ENCODE measurements around the gene MAPK11. TPM values are rescaled to one million over a fixed set of nuclear protein-coding genes. Genes with fewer than 3 reads are reported as not detected.

The MAPK11 gene
- total and polyA plus RNA-seq, 4 donors: 8.3 to 15.3 (median 11.9) TPM

- DNase-seq: no peak
- TF ChIP-seq, protein P1, sequence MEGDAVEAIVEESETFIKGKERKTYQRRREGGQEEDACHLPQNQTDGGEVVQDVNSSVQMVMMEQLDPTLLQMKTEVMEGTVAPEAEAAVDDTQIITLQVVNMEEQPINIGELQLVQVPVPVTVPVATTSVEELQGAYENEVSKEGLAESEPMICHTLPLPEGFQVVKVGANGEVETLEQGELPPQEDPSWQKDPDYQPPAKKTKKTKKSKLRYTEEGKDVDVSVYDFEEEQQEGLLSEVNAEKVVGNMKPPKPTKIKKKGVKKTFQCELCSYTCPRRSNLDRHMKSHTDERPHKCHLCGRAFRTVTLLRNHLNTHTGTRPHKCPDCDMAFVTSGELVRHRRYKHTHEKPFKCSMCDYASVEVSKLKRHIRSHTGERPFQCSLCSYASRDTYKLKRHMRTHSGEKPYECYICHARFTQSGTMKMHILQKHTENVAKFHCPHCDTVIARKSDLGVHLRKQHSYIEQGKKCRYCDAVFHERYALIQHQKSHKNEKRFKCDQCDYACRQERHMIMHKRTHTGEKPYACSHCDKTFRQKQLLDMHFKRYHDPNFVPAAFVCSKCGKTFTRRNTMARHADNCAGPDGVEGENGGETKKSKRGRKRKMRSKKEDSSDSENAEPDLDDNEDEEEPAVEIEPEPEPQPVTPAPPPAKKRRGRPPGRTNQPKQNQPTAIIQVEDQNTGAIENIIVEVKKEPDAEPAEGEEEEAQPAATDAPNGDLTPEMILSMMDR (IDR thresholded peaks at IDR 0.05; ENCODE audit: control extremely low read depth, extremely low read depth): no peak
- ATAC-seq (ENCODE audit: insufficient read depth, low FRiP score): no peak
- Histone ChIP-seq H3K27ac (ENCODE audit: low read depth in 1 of 2, low read length in 1 of 2) (no peak overlapping the region), H3K4me1 (ENCODE audit: control insufficient read depth in 5 of 5, insufficient read depth in 5 of 5, low read length in 5 of 5) (peaks cover 0 to 3% (median 0%) of the 10 kb centered on the region in 5 donors), H3K27me3 (ENCODE audit: control insufficient read depth in 3 of 3, insufficient read depth in 3 of 3, low read length in 2 of 3) (no peaks in the 10 kb centered on the region), H3K9ac (ENCODE audit: insufficient read depth in 1 of 2, low read length in 2 of 2) (no peak overlapping the region), H3K9me3 (ENCODE audit: control insufficient read depth in 4 of 4, insufficient read depth in 3 of 4, low read length in 3 of 4) (no peaks in the 10 kb centered on the region), H3K36me3 (ENCODE audit: control insufficient read depth in 4 of 4, insufficient read depth in 4 of 4, low read length in 4 of 4) (peaks cover 14 to 72% (median 47%) of the 10 kb centered on the region in 4 donors), H3K4me3 (no peak overlapping the region)
- WGBS, 2 donors: 94 to 96% methylated on average over 56 to 57 of the region's 57 CpGs
Observed at GRCh38 chr22:50216684-50217520, 53.3 kb downstream of the MAPK11 start.

- Histone ChIP-seq H3K4me3 (no peak overlapping the region), H3K9me3 (ENCODE audit: control insufficient read depth in 4 of 4, insufficient read depth in 3 of 4, low read length in 3 of 4) (no peaks in the 10 kb centered on the region), H3K27me3 (ENCODE audit: control insufficient read depth in 3 of 3, insufficient read depth in 3 of 3, low read length in 2 of 3) (no peaks in the 10 kb centered on the region), H3K27ac (ENCODE audit: low read depth in 1 of 2, low read length in 1 of 2) (no peak overlapping the region), H3K36me3 (ENCODE audit: control insufficient read depth in 4 of 4, insufficient read depth in 4 of 4, low read length in 4 of 4) (peaks cover 15 to 65% (median 50%) of the 10 kb centered on the region in 4 donors), H3K4me1 (ENCODE audit: control insufficient read depth in 5 of 5, insufficient read depth in 5 of 5, low read length in 5 of 5) (peaks cover 0 to 3% (median 0%) of the 10 kb centered on the region in 5 donors), H3K9ac (ENCODE audit: insufficient read depth in 1 of 2, low read length in 2 of 2) (no peak overlapping the region)
- ATAC-seq (ENCODE audit: insufficient read depth, low FRiP score): no peak
- TF ChIP-seq, protein P1 (IDR thresholded peaks at IDR 0.05; ENCODE audit: control extremely low read depth, extremely low read depth): no peak
- WGBS, 2 donors: 93 to 94% methylated on average over 15 of the region's 15 CpGs
- no peak for DNase-seq
Observed at GRCh38 chr22:50216055-50216683, 54.0 kb downstream of the MAPK11 start.

DNA sequence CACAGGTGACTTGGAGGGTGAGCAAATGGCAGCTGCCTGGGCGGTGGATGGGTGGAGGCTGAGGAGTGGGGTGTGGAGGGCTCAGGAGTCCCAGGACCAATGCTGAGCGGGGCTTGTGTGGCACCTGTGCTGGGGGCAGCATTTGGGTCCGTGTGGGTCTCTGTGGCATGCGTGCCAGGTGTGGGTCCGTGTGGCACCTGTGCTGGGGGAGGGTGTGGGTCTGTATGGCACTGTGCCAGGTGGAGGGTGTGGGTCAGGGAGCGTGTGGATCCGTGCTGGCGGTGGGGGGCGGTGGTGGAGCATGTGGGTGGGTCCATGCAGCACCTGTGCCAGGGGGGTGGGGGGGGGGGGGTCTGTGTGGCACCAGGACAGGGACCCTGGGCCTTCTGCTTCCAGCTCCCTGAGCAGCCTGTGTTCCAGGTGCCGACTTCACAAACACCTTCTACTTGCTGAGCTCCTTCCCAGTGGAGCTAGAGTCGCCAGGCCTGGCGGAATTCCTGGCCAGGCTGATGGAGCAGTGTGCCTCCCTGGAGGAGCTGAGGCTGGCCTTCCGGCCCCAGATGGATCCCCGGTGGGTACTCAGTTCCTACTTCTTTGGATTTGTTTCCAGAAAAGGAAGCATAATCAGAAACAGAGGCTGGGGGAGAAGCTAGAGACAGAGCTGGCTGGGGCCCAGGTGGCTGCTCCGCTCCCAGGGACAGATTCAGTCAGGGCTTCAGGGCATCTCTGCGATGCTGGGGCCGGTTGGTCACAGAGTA lies 54.7 kb downstream of the MAPK11 start:
- TF ChIP-seq, protein P1 (IDR thresholded peaks at IDR 0.05; ENCODE audit: control extremely low read depth, extremely low read depth): no peak
- Histone ChIP-seq H3K4me1 (ENCODE audit: control insufficient read depth in 5 of 5, insufficient read depth in 5 of 5, low read length in 5 of 5) (peaks cover 0 to 3% (median 0%) of the 10 kb centered on the region in 5 donors), H3K4me3 (no peak overlapping the region), H3K27ac (ENCODE audit: low read depth in 1 of 2, low read length in 1 of 2) (no peak overlapping the region), H3K9me3 (ENCODE audit: control insufficient read depth in 4 of 4, insufficient read depth in 3 of 4, low read length in 3 of 4) (no peaks in the 10 kb centered on the region), H3K36me3 (ENCODE audit: control insufficient read depth in 4 of 4, insufficient read depth in 4 of 4, low read length in 4 of 4) (peaks cover 18 to 66% (median 52%) of the 10 kb centered on the region in 4 donors), H3K9ac (ENCODE audit: insufficient read depth in 1 of 2, low read length in 2 of 2) (no peak overlapping the region), H3K27me3 (ENCODE audit: control insufficient read depth in 3 of 3, insufficient read depth in 3 of 3, low read length in 2 of 3) (no peaks in the 10 kb centered on the region)
- DNase-seq (no peak), ATAC-seq (ENCODE audit: insufficient read depth, low FRiP score) (no peak)
- 80 to 84% methylated on average over 17 of the region's 17 CpGs for WGBS, 2 donors

Other genes with a start within 250 kb of the MAPK11 start
- not detected for gene TTLL8, start 212.1 kb downstream of the MAPK11 start, total RNA-seq
- gene TTLL8, start 212.1 kb downstream of the MAPK11 start, polyA plus RNA-seq: not detected
- gene MLC1, start 185.0 kb downstream of the MAPK11 start, total RNA-seq: 1 to 10 TPM in 1 of 2 donors, under 1 TPM in 1; 0.86 to 2.6 TPM
- under 1 TPM; 0.65 to 0.68 TPM for gene MLC1, start 185.0 kb downstream of the MAPK11 start, polyA plus RNA-seq
- gene MOV10L1, start 180.4 kb downstream of the MAPK11 start, total RNA-seq: 10 to 100 TPM in 1 of 2 donors, under 1 TPM in 1; 0.34 to 11.9 TPM
- gene MOV10L1, start 180.4 kb downstream of the MAPK11 start, polyA plus RNA-seq: under 1 TPM; 0.27 to 0.53 TPM
- gene PANX2, start 99.6 kb downstream of the MAPK11 start, total RNA-seq: 1 to 10 TPM in 1 of 2 donors, under 1 TPM in 1; 1.00 to 3.9 TPM
- gene PANX2, start 99.6 kb downstream of the MAPK11 start, polyA plus RNA-seq: 1 to 10 TPM; 2.3 to 3.0 TPM
- 10 to 100 TPM; 16.2 to 70.3 TPM for gene TRABD, start 84.5 kb downstream of the MAPK11 start, total RNA-seq
- 10 to 100 TPM; 54.1 to 72.7 TPM for gene TRABD, start 84.5 kb downstream of the MAPK11 start, polyA plus RNA-seq
- gene SELENOO, start 69.4 kb downstream of the MAPK11 start, total RNA-seq: 10 to 100 TPM; 15.6 to 30.3 TPM
- 10 to 100 TPM; 21.3 to 26.9 TPM for gene SELENOO, start 69.4 kb downstream of the MAPK11 start, polyA plus RNA-seq
- 10 to 100 TPM; 51.7 to 57.8 TPM for gene TUBGCP6, start 25.4 kb downstream of the MAPK11 start, total RNA-seq
- gene TUBGCP6, start 25.4 kb downstream of the MAPK11 start, polyA plus RNA-seq: 10 to 100 TPM; 26.5 to 41.1 TPM
- 10 to 100 TPM; 34.2 to 53.7 TPM for gene HDAC10, start 19.1 kb downstream of the MAPK11 start, total RNA-seq
- gene HDAC10, start 19.1 kb downstream of the MAPK11 start, polyA plus RNA-seq: 10 to 100 TPM; 32.2 to 38.3 TPM
- gene MAPK12, start 8.7 kb downstream of the MAPK11 start, total RNA-seq: 10 to 100 TPM; 10.4 to 11.5 TPM
- 10 to 100 TPM; 12.2 to 13.1 TPM for gene MAPK12, start 8.7 kb downstream of the MAPK11 start, polyA plus RNA-seq
- gene PLXNB2, start 37.3 kb upstream of the MAPK11 start, total RNA-seq: 100 to 1,000 TPM; 212 to 310 TPM
- 100 to 1,000 TPM; 123 to 134 TPM for gene PLXNB2, start 37.3 kb upstream of the MAPK11 start, polyA plus RNA-seq
- 10 to 100 TPM; 10.5 to 26.0 TPM for gene DENND6B, start 56.6 kb upstream of the MAPK11 start, total RNA-seq
- gene DENND6B, start 56.6 kb upstream of the MAPK11 start, polyA plus RNA-seq: 10 to 100 TPM in 1 of 2 donors, 1 to 10 TPM in 1; 8.0 to 14.7 TPM
- 10 to 100 TPM; 48.1 to 70.0 TPM for gene PPP6R2, start 72.9 kb upstream of the MAPK11 start, total RNA-seq
- gene PPP6R2, start 72.9 kb upstream of the MAPK11 start, polyA plus RNA-seq: 10 to 100 TPM; 35.2 to 45.1 TPM
- gene SBF1, start 204.7 kb upstream of the MAPK11 start, total RNA-seq: 10 to 100 TPM; 30.1 to 76.9 TPM
- gene SBF1, start 204.7 kb upstream of the MAPK11 start, polyA plus RNA-seq: 10 to 100 TPM; 34.2 to 34.3 TPM
- 1 to 10 TPM in 1 of 2 donors, under 1 TPM in 1; 0.74 to 5.7 TPM for gene ADM2, start 211.2 kb upstream of the MAPK11 start, total RNA-seq
- gene ADM2, start 211.2 kb upstream of the MAPK11 start, polyA plus RNA-seq: 1 to 10 TPM; 2.2 to 3.1 TPM
- gene MIOX, start 216.5 kb upstream of the MAPK11 start, total RNA-seq: not detected
- gene MIOX, start 216.5 kb upstream of the MAPK11 start, polyA plus RNA-seq: under 1 TPM in 1 of 2 donors, not detected in 1; 0.08 TPM
- 10 to 100 TPM; 29.8 to 84.6 TPM for gene LMF2, start 237.3 kb upstream of the MAPK11 start, total RNA-seq
- gene LMF2, start 237.3 kb upstream of the MAPK11 start, polyA plus RNA-seq: 10 to 100 TPM; 47.8 to 53.0 TPM
- gene NCAPH2, start 237.8 kb upstream of the MAPK11 start, total RNA-seq: 10 to 100 TPM; 30.2 to 56.3 TPM
- gene NCAPH2, start 237.8 kb upstream of the MAPK11 start, polyA plus RNA-seq: 10 to 100 TPM; 27.8 to 64.4 TPM